ENCODE results near the gene CCDC82. TPM values are rescaled to one million over a fixed set of nuclear protein-coding genes. Genes with fewer than 3 reads are reported as not detected.
A peak's percentile ranks its signal among the peaks of the same experiment; 100 is the strongest.

The CCDC82 gene
- total RNA-seq, 1 donor from 2014 or later: 28.5 TPM

DNA sequence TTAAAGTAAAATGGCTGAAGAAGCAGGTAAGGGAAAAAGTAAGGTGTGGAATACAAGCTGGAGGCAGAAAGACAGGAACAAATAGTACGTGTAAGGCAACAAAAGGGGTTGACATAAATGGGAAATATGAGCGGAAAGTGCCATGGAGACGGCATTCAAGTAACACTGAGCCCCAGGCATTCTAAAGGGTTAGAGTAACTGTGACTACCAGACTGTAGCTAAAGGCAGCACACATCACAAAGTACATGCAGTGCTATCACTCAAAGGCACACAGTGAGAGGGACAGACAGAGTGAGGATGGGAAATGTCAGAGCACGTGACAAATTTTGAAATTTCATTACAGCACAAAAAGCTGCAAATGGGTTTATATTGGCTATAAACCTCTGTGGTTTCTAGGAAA, 32.9 kb downstream of the CCDC82 start:
- peaks cover 28% of the 10 kb centered on the region for H3K4me1 Mint-ChIP-seq (ENCODE audit: low read depth)
- no peaks in the 10 kb centered on the region for H3K9me3 Mint-ChIP-seq
- no peaks in the 10 kb centered on the region for H3K27me3 Mint-ChIP-seq (ENCODE audit: insufficient read depth)
- intact Hi-C loops (cut with micrococcal nuclease): no loop called here
- no peak for DNase-seq (ENCODE audit: low spot score)
- H3K27ac Mint-ChIP-seq: no peak overlapping the region
- peaks cover 26% of the 10 kb centered on the region for H3K36me3 Mint-ChIP-seq (ENCODE audit: low read depth)
- H3K4me3 Mint-ChIP-seq: no peak overlapping the region

DNA sequence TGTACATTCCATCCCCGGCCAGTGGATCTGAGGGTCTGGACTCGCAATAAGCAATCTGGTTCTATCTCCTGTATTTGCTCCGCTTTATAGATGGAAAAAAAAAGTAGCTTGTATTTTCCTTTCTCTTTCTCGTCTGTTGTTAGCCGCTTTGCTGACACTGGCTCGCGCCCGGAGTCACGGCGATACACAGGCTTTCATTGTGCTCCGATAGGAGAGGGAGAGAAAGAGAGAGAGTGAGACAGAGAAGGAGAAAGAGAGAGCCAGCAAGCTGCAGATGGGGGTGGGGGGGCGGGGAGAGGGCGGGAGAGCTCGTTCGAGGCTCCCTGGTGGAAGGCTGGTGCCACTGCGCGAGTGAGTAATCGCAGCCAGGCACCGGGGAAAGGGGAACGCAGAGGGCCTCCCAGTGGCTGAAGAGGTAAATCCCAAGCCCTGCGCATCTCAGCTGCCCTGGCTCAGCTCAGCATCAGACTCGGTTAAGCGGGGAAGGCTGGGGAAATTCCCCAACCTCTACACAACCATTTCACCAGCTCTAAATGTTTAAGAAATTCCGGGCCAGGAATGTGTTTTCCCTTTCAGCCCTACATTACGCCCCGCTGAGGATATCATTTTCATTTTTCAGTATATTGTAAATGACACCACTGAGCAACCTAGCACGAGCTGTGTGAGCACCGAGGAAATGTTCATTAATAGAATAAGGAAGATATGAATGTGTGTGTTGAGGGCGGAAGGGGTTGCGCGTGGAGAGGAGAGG, 46.6 kb downstream of the CCDC82 start, which contains the start of gene MAML2:
Gene MAML2, minus strand, starts transcription at position 235 of the 751 bp plus-strand sequence. CDS start 1,300 bp downstream, outside the sequence.
- no peaks in the 10 kb centered on the region for H3K9me3 Mint-ChIP-seq
- H3K27me3 Mint-ChIP-seq (ENCODE audit: insufficient read depth): no peaks in the 10 kb centered on the region
- H3K4me1 Mint-ChIP-seq (ENCODE audit: low read depth): peaks cover 49% of the 10 kb centered on the region
- intact Hi-C loops (cut with micrococcal nuclease): loop anchor here (1.0 to 5.0 kb wide), 17 partner anchors 46 to 1246 kb away; partner anchors contain the start of genes CCDC82, CEP57 and MTMR2
- H3K36me3 Mint-ChIP-seq (ENCODE audit: low read depth): peaks cover 3% of the 10 kb centered on the region
- H3K27ac Mint-ChIP-seq: peak within 1 kb of the TSS; percentile 89
- peak within 1 kb of the TSS; percentile 94 for H3K4me3 Mint-ChIP-seq
- peak; percentile 85 for DNase-seq (ENCODE audit: low spot score)

DNA sequence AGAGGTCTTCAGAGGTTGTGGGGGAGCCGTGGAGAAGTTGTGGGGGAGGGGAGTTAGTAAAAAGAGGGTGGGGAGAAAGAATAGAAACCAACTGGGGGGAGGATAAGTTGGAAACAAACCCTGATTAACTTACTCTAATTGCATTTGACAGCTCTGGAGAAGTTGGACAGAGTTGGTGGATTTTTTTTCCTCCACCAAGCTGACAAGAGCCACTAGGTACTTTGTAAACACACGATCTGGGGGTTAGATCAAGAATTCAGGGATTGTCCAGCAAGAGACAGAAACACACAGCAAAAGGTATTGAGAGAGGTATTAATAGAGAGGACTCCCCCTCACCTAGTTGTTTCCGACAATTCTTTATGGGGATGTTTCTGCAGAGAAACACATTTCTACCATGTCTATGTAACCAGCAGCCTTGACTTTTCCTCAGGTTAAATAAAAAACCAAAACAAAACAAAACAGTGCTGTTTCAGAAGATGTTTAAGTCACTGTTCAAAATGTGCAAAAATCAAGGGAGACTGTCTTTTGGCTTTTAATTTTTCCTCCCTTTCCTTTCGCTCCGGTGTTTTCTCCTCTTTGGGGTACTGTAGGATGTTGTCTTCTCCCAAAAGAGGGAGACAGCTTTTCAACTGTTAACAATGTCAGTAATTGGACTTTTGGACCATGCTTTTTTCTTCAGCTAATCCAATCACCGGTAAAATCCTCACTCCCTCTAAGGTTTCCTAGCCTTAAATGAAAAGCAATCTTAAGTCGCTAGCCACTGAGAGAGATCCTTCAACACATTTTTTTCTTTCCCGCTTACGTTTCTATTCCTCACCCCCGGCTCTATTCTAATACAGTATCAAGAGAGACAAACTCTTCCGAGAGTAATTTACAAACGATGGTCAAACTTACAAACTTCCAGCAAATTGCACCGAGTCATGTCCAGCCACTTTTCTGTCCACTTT, 47.4 kb downstream of the CCDC82 start:
- intact Hi-C loops (cut with micrococcal nuclease): loop anchor here (1.0 to 5.0 kb wide), 3 partner anchors 137 to 1245 kb away; partner anchors contain the start of gene MTMR2

DNA sequence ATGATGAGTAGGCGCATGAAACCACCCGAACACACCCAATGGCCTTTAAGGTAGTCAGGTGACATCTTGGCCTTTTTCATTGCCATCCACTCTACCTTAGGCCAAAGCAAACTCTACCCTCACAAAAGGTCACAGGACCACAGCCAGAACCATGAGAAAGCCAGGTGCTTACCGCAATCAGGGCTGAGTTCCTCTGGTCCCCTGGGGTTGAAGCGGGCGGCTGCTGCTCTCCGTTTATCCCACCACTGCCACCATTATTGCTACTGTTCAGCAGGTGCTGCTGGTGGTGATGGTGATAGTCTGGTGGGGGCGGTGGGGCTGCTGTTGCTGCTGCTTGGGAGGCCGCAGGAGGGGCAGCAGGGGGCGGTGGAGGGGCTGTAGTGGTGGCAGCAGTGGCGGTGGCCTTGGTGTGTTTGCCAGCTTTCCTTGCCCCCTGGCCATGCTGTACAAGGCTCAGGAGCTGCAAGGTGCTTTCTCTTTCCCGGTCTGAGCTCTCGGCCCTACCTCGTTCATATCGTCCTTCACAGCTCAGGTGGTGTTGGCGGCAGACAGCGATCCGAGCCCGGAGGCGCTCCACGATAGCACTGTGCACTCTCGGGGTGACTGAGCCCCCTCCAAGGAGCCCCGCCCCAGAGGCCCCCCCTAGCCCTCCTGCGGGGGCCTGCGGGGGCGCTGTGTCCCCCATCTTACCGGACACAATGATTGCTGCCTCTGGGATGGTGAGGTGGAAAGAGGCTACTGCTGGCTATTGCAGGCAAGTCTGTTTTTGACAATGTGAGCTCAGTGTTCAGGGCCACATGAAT, 48.3 kb downstream of the CCDC82 start:
- H3K4me3 Mint-ChIP-seq: peak overlapping the region; percentile 94
- H3K9me3 Mint-ChIP-seq: no peaks in the 10 kb centered on the region
- intact Hi-C loops (cut with micrococcal nuclease): loop anchor here (1.0 to 5.0 kb wide), 3 partner anchors 136 to 1244 kb away; partner anchors contain the start of gene MTMR2
- no peaks in the 10 kb centered on the region for H3K27me3 Mint-ChIP-seq (ENCODE audit: insufficient read depth)
- H3K27ac Mint-ChIP-seq: peak overlapping the region; percentile 89
- peak; percentile 65 for DNase-seq (ENCODE audit: low spot score)
- peaks cover 65% of the 10 kb centered on the region for H3K4me1 Mint-ChIP-seq (ENCODE audit: low read depth)
- H3K36me3 Mint-ChIP-seq (ENCODE audit: low read depth): peaks cover 6% of the 10 kb centered on the region

More for the DNA sequence above, 47.4 kb downstream of the CCDC82 start:
- Mint-ChIP-seq H3K9me3 (no peaks in the 10 kb centered on the region), H3K4me1 (ENCODE audit: low read depth) (peaks cover 58% of the 10 kb centered on the region), H3K4me3 (peak overlapping the region; percentile 94), H3K27ac (peak overlapping the region; percentile 89), H3K27me3 (ENCODE audit: insufficient read depth) (no peaks in the 10 kb centered on the region), H3K36me3 (ENCODE audit: low read depth) (peaks cover 4% of the 10 kb centered on the region)
- no peak for DNase-seq (ENCODE audit: low spot score)

DNA sequence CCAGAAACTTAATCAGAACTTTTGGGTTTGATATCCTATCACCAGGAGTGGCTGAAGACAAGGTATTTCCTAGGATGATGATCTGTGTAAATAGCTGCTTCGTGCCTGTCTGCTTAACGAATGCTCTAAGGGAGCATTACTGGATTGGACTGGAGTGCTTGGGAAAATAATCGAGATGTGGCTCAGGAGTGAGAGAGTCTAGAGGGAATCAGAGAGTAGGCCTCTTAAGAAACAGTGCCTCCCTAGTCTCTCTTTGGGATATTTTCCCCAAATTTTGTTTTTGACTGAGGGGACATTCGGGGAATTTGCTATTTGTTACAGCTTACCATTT, 49.2 kb downstream of the CCDC82 start:
- Mint-ChIP-seq H3K4me3 (peak overlapping the region; percentile 94), H3K27me3 (ENCODE audit: insufficient read depth) (no peaks in the 10 kb centered on the region), H3K36me3 (ENCODE audit: low read depth) (peaks cover 14% of the 10 kb centered on the region), H3K4me1 (ENCODE audit: low read depth) (peaks cover 72% of the 10 kb centered on the region), H3K27ac (peak overlapping the region; percentile 89), H3K9me3 (no peaks in the 10 kb centered on the region)
- DNase-seq (ENCODE audit: low spot score): no peak
- intact Hi-C loops (cut with micrococcal nuclease): loop anchor here (5.0 kb wide), 1 partner anchor 1243 kb away; no protein-coding TSS in a partner anchor

DNA sequence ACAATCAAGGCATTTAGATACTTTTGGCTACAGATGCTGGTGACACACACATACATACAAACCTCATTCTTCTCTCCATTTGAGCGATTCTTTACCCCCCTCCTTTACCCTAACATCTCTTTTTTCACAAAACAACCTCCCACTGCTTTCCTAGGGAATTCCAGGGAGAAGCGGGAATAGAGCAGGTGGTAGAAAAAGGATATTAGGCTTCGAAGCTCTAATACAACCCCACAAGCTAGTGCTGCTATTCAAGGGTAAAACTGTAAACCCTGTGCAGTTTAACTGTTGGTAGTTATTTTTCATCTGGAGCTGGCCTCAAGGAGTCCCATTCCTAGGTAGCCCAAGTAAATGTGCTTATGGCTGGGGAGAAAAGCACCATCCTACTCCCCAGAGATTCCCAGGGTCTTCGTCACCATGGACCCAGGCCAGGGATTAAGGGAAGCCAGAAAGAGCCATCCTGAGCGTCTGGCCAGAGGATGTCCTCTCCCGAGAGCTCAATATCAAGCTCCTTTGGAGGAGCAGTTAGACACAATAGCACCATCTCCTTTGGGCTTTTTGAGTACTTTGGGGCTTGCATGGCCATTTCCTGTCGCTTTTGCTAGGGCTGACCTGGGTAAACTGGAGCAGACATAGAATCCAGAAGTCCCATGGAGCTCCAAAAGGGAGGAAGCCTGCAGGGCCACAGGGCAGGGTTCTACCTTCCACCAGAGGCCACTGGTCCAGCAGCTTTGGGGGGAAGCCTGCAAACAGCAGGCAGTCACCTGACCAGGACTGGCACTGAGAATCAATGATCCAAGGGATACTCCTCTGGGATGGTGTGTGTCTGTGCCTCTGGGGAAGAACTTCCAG, 49.8 kb downstream of the CCDC82 start:
- H3K36me3 Mint-ChIP-seq (ENCODE audit: low read depth): peaks cover 16% of the 10 kb centered on the region
- peak overlapping the region; percentile 89 for H3K27ac Mint-ChIP-seq
- H3K4me3 Mint-ChIP-seq: peak overlapping the region; percentile 94
- peaks cover 75% of the 10 kb centered on the region for H3K4me1 Mint-ChIP-seq (ENCODE audit: low read depth)
- intact Hi-C loops (cut with micrococcal nuclease): loop anchor here (1.0 to 5.0 kb wide), 4 partner anchors 11 to 1243 kb away; no protein-coding TSS in a partner anchor
- H3K9me3 Mint-ChIP-seq: no peaks in the 10 kb centered on the region
- no peaks in the 10 kb centered on the region for H3K27me3 Mint-ChIP-seq (ENCODE audit: insufficient read depth)
- DNase-seq (ENCODE audit: low spot score): no peak

DNA sequence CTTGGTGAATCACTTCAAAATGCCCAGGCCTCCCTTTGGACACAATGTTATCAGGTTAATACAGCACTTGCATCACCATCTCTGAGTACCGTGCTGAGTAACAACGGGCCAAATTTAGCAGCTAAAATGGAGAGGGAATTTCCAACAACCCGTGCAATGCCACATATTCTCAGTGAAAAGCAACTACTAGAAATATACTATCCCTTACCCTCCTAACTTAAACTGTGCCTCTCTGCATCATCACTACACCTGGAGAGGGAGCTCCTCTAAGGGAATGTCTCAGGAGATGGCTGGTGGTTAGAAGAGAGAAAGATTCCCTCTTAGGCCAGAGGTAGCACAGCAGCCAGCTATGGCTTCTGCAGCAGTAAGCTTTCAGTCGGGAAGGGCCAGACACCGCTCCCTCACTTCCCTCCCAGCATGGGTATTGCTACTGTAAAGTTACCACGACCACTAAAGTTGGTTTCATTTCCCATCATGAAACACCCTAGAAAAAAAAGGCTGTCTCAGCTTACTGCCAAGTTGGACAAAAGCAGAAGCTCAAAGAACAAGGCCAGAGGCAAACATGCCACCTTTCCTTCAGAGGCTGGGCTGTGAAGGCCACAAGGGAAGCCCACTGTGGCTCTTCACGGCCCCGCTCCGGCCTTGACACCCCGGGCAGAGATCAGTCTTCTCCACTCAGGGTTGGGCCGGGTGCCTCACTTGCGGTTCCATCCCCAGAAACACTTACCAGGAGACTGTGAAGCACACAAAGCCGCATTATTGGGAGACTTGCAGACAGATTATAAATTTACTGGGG, 50.6 kb downstream of the CCDC82 start:
- peak; percentile 49 for DNase-seq (ENCODE audit: low spot score)
- H3K9me3 Mint-ChIP-seq: no peaks in the 10 kb centered on the region
- H3K4me3 Mint-ChIP-seq: peak overlapping the region; percentile 94
- peaks cover 24% of the 10 kb centered on the region for H3K36me3 Mint-ChIP-seq (ENCODE audit: low read depth)
- intact Hi-C loops (cut with micrococcal nuclease): loop anchor here (1.0 to 2.0 kb wide), 6 partner anchors 10 to 183 kb away; no protein-coding TSS in a partner anchor
- peaks cover 82% of the 10 kb centered on the region for H3K4me1 Mint-ChIP-seq (ENCODE audit: low read depth)
- peak overlapping the region; percentile 89 for H3K27ac Mint-ChIP-seq
- H3K27me3 Mint-ChIP-seq (ENCODE audit: insufficient read depth): no peaks in the 10 kb centered on the region

DNA sequence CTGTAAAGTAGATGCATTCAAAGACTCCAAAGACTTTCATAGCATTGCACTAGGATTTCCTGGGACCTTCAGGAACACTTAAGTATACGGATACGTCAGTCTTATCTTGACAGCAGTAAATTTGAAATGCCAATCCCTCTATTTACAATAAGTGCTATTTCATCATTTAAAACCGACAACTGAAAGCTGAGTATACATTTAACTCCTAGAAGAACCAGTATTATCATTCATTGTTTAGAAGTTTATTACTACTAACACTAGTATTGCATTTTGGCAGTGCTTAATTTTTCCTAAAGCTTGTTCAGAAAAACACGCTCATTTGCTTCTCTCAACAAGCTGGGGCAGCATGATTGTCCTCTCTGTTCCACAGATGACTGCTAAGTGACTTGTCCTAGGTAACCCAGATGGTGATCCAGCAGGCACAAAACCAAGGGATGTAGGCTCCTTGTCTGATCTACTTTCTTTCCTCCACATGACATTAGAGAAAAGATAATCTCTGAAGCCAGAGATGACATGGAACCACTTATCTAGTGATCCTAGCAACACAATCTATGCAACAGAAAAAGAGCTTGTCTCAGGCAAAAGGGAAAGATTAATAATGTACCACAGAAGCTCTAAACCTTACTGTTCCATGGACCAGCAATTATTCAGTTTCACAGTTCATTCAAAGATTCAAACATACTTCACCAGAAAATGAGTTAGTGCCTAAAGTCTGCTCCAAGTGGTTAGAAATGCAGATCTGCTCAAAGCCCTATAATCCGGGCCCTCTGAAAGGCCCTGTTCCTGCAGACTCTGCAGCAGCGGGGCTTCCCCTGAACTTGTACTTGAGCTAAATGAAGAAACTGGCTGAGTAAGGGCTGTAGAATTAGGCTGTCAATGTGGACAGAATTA, 51.9 kb downstream of the CCDC82 start:
- H3K36me3 Mint-ChIP-seq (ENCODE audit: low read depth): peaks cover 26% of the 10 kb centered on the region
- peak overlapping the region; percentile 89 for H3K27ac Mint-ChIP-seq
- DNase-seq (ENCODE audit: low spot score): peak; percentile 42
- peak overlapping the region; percentile 94 for H3K4me3 Mint-ChIP-seq
- H3K9me3 Mint-ChIP-seq: no peaks in the 10 kb centered on the region
- no peaks in the 10 kb centered on the region for H3K27me3 Mint-ChIP-seq (ENCODE audit: insufficient read depth)
- H3K4me1 Mint-ChIP-seq (ENCODE audit: low read depth): peaks cover 82% of the 10 kb centered on the region
- intact Hi-C loops (cut with micrococcal nuclease): loop anchor here (1.0 to 2.0 kb wide), 4 partner anchors 45 to 181 kb away; no protein-coding TSS in a partner anchor

DNA sequence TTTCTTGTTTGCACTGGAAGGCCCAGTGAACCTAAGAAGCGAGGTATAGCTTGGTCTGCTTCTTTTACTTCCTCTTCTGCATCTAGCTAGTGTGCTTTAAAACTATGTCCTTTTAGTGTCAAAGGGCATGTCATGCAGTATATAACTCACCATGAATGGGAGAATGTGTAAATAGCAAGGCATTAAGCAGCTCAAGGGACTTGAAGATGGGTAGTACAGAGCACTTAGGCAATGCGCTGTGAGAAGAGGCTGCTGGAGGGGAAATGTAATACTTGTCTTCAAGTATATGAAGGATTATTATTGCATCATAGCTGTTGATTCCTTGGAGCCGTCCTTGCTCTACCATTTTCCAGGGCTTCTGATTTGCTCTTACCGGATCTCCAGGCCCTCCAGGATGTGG, 54.3 kb downstream of the CCDC82 start:
- intact Hi-C loops (cut with micrococcal nuclease): no loop called here
- no peak overlapping the region for H3K4me3 Mint-ChIP-seq
- no peak for DNase-seq (ENCODE audit: low spot score)
- H3K4me1 Mint-ChIP-seq (ENCODE audit: low read depth): peaks cover 81% of the 10 kb centered on the region
- H3K36me3 Mint-ChIP-seq (ENCODE audit: low read depth): peaks cover 26% of the 10 kb centered on the region
- no peaks in the 10 kb centered on the region for H3K9me3 Mint-ChIP-seq
- peak overlapping the region; percentile 12 for H3K27ac Mint-ChIP-seq
- H3K27me3 Mint-ChIP-seq (ENCODE audit: insufficient read depth): no peaks in the 10 kb centered on the region

DNA sequence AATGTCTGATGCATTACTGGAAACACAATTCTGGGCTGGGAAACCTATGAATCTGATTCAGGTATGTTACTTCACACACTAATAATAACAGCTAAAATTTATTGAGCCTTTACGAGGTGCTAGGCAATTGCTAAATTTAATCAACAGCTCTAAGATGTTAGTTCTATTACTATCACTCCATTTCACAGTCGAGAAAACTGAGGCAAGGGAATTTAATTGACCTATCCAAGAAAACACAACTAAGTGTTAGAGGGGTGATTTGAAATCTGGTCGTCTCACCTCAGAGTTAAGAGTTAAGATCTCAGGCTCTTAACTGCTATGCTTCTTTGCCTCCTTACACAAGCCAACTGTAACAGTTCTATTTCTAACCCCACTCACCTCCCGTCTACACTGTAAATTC, 55.5 kb downstream of the CCDC82 start:
- Mint-ChIP-seq H3K4me1 (ENCODE audit: low read depth) (peaks cover 81% of the 10 kb centered on the region), H3K9me3 (no peaks in the 10 kb centered on the region), H3K27me3 (ENCODE audit: insufficient read depth) (no peaks in the 10 kb centered on the region), H3K36me3 (ENCODE audit: low read depth) (peaks cover 28% of the 10 kb centered on the region), H3K27ac (no peak overlapping the region), H3K4me3 (no peak overlapping the region)
- no peak for DNase-seq (ENCODE audit: low spot score)
- intact Hi-C loops (cut with micrococcal nuclease): no loop called here

Measured in activated T-helper 1 cell treated with anti-CD3 and anti-CD28 coated beads, Interleukin-12 subunit alpha, Interleukin-12 subunit beta, Interleukin-2, Interleukin-4 antibody, amounts not matched to agents 30 ng/mL and 10 ng/mL and 1 ng/mL, durations not matched to agents 14 hours and 24 hours and 36 hours (primary cell).